ENCODE results near the gene CREB5.

CREB5 gene

GRCh38 chr7:28497009-28497408 is 84.7 kb downstream of the CREB5 start:
- TF ChIP-seq, protein P1, sequence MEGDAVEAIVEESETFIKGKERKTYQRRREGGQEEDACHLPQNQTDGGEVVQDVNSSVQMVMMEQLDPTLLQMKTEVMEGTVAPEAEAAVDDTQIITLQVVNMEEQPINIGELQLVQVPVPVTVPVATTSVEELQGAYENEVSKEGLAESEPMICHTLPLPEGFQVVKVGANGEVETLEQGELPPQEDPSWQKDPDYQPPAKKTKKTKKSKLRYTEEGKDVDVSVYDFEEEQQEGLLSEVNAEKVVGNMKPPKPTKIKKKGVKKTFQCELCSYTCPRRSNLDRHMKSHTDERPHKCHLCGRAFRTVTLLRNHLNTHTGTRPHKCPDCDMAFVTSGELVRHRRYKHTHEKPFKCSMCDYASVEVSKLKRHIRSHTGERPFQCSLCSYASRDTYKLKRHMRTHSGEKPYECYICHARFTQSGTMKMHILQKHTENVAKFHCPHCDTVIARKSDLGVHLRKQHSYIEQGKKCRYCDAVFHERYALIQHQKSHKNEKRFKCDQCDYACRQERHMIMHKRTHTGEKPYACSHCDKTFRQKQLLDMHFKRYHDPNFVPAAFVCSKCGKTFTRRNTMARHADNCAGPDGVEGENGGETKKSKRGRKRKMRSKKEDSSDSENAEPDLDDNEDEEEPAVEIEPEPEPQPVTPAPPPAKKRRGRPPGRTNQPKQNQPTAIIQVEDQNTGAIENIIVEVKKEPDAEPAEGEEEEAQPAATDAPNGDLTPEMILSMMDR (IDR thresholded peaks at IDR 0.05; ENCODE audit: insufficient read depth, missing control alignments) = no peak
- no peak for FAIRE-seq
- DNase-seq (ENCODE audit: insufficient read length, low spot score) = no peak

DNA sequence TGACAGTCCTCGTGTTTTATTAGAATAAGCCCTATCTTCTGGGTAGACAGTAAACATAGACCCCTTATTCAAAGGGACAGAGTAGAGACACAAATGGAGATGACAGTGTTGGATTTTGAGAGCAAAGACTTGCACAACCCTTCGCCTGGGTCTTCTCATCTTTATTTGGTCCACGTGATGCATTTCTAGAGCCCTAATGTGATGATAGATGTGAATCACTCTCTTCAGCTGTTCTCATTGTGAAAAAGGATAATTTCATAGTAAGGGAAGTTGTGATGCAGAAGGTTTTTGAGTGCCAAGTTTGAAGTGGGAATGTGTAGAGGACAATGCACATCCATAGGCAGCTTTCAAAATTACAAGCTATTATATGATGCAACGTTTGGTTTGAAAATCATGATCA is 86.3 kb downstream of the CREB5 start:
- DNase-seq (ENCODE audit: insufficient read length, low spot score) (no peak), FAIRE-seq (no peak)
- TF ChIP-seq, protein P1 (IDR thresholded peaks at IDR 0.05; ENCODE audit: insufficient read depth, missing control alignments) = no peak

- DNase-seq (ENCODE audit: insufficient read length, low spot score) (no peak), FAIRE-seq (no peak)
- TF ChIP-seq, protein P1 (IDR thresholded peaks at IDR 0.05; ENCODE audit: insufficient read depth, missing control alignments) = no peak
Observed at GRCh38 chr7:28500138-28500537, 87.8 kb downstream of the CREB5 start.

GRCh38 chr7:28502408-28502807 is 90.1 kb downstream of the CREB5 start:
- TF ChIP-seq, protein P1 (IDR thresholded peaks at IDR 0.05; ENCODE audit: insufficient read depth, missing control alignments) = no peak
- no peak for DNase-seq (ENCODE audit: insufficient read length, low spot score)
- FAIRE-seq = no peak

- no peak for FAIRE-seq
- DNase-seq (ENCODE audit: insufficient read length, low spot score) = no peak
- TF ChIP-seq, protein P1 (IDR thresholded peaks at IDR 0.05; ENCODE audit: insufficient read depth, missing control alignments) = no peak
Observed at GRCh38 chr7:28503396-28503795, 91.1 kb downstream of the CREB5 start.

- TF ChIP-seq, protein P1 (IDR thresholded peaks at IDR 0.05; ENCODE audit: insufficient read depth, missing control alignments) = no peak
- FAIRE-seq (no peak), DNase-seq (ENCODE audit: insufficient read length, low spot score) (no peak)
Observed at GRCh38 chr7:28505014-28505413, 92.7 kb downstream of the CREB5 start.

- FAIRE-seq = no peak
- no peak for DNase-seq (ENCODE audit: insufficient read length, low spot score)
- TF ChIP-seq, protein P1 (IDR thresholded peaks at IDR 0.05; ENCODE audit: insufficient read depth, missing control alignments) = no peak
Observed at GRCh38 chr7:28505867-28506266, 93.5 kb downstream of the CREB5 start.

All from D721Med (cell line).